IMR-90 (cell line): ENCODE measurements around the gene ZXDC. TPM values are rescaled to one million over a fixed set of nuclear protein-coding genes. Genes with fewer than 3 reads are reported as not detected.

Experiments
- ATAC-seq: fragments of 200-7000 bp; cut with Tn5 transposase; 2 replicates; pipeline ENCODE4 v1.9.1; 2020; ENCODE audit warnings: low read depth, mild to moderate bottlenecking, moderate library complexity
- BruUV-seq: library from RNA; stranded (reverse); fragments of 400-500 nt; replicated peaks from 2 replicates; lab custom pipeline; 2021; lab: Mats Ljungman, UMichigan
- CTCF ChIA-PET: fragments of 300-600 bp; formaldehyde crosslinking; extraction: SDS; loops from one replicate; lab custom pipeline; 2021; ENCODE audit warnings: antibody characterized with exemption; lab: Yijun Ruan, JAX
- POLR2A ChIA-PET: fragments of 300-600 bp; sonication (Branson Sonifier 250); formaldehyde crosslinking; loops from one replicate; lab custom pipeline; 2022; ENCODE audit warnings: antibody characterized with exemption; ENCODE audit not compliant: unreplicated experiment; lab: Charles Lee
- DNase-seq: peaks from one replicate; pipeline ENCODE4 v3.0.0; 2013
- H2AFZ ChIP-seq: replicated peaks from 2 replicates; pipeline ENCODE3; 2013; ENCODE audit warnings: low read length, mild to moderate bottlenecking; ENCODE audit not compliant: poor library complexity
- H2AK5ac ChIP-seq: 2 replicates; pipeline ENCODE4 v1.6.1; 2013; ENCODE audit warnings: low read depth, low read length, inconsistent platforms
- H2AK9ac ChIP-seq: replicated peaks from 2 replicates; pipeline ENCODE3; 2013; ENCODE audit warnings: mild to moderate bottlenecking, low read depth, low read length, moderate library complexity; ENCODE audit not compliant: poor library complexity
- H2BK120ac ChIP-seq: 2 replicates; pipeline ENCODE4 v1.6.1; 2013; ENCODE audit warnings: low read depth, low read length, inconsistent platforms
- H2BK15ac ChIP-seq: 3 replicates; pipeline ENCODE4 v1.6.1; 2013; ENCODE audit warnings: low read depth, low read length, inconsistent platforms
- H2BK20ac ChIP-seq: 2 replicates; pipeline ENCODE4 v1.6.1; 2013; ENCODE audit warnings: low read depth, mild to moderate bottlenecking, inconsistent platforms, low read length, moderate library complexity
- H2BK5ac ChIP-seq: 2 replicates; pipeline ENCODE4 v1.6.1; 2013; ENCODE audit warnings: mild to moderate bottlenecking, low read depth, low read length, inconsistent platforms; ENCODE audit not compliant: poor library complexity, severe bottlenecking
- H3K14ac ChIP-seq: replicated peaks from 2 replicates; pipeline ENCODE4 v1.6.1; 2013; ENCODE audit warnings: low read depth, low read length, inconsistent platforms
- H3K18ac ChIP-seq: 2 replicates; pipeline ENCODE4 v1.6.1; 2013; ENCODE audit warnings: low read depth, low read length, control low read depth
- H3K23ac ChIP-seq: 2 replicates; pipeline ENCODE4 v1.6.1; 2013; ENCODE audit warnings: low read depth, low read length, inconsistent platforms
- H3K27ac ChIP-seq: 2 replicates; pipeline ENCODE4 v1.5.1; 2013; ENCODE audit warnings: mild to moderate bottlenecking, control low read depth, low read length; ENCODE audit not compliant: insufficient read depth
- H3K27me3 ChIP-seq: 2 replicates; pipeline ENCODE4 v1.6.1; 2013; ENCODE audit warnings: low read length; ENCODE audit not compliant: control insufficient read depth, insufficient read depth
- H3K36me3 ChIP-seq: 2 replicates; pipeline ENCODE4 v1.6.1; 2013; ENCODE audit warnings: low read length, mixed read lengths; ENCODE audit not compliant: control insufficient read depth, insufficient read depth
- H3K4ac ChIP-seq: 2 replicates; pipeline ENCODE4 v1.6.1; 2013; ENCODE audit warnings: low read depth, low read length, inconsistent platforms
- H3K4me1 ChIP-seq: 2 replicates; pipeline ENCODE4 v1.6.1; 2013; ENCODE audit warnings: low read length, mixed read lengths; ENCODE audit not compliant: control insufficient read depth, insufficient read depth
- H3K4me2 ChIP-seq: 2 replicates; pipeline ENCODE4 v1.6.1; 2013; ENCODE audit warnings: low read depth, mild to moderate bottlenecking, control low read depth, low read length, moderate library complexity
- H3K4me3 ChIP-seq: 2 replicates; pipeline ENCODE4 v1.5.1; 2013; ENCODE audit warnings: low read depth, mild to moderate bottlenecking, control low read depth, low read length, moderate library complexity; ENCODE audit not compliant: insufficient read depth
- H3K56ac ChIP-seq: 2 replicates; pipeline ENCODE4 v1.6.1; 2013; ENCODE audit warnings: low read length, inconsistent platforms; ENCODE audit not compliant: insufficient read depth; ENCODE audit errors: extremely low read depth
- H3K79me1 ChIP-seq, 2 experiments: 2 replicates each; pipeline ENCODE4 v1.6.1; 2013; ENCODE audit warnings: low read length in 2 of 2, inconsistent platforms in 1 of 2, low read depth in 1 of 2
- H3K9ac ChIP-seq: 2 replicates; pipeline ENCODE4 v1.6.1; 2013; ENCODE audit warnings: low read depth, low read length, control low read depth
- H3K9me1 ChIP-seq: 2 replicates; pipeline ENCODE4 v1.6.1; 2013; ENCODE audit warnings: low read length, inconsistent platforms; ENCODE audit not compliant: insufficient read depth
- H3K9me3 ChIP-seq: 2 replicates; pipeline ENCODE4 v1.6.1; 2013; ENCODE audit warnings: low read length; ENCODE audit not compliant: control insufficient read depth, insufficient read depth
- H4K20me1 ChIP-seq: 2 replicates; pipeline ENCODE4 v1.6.1; 2013; ENCODE audit warnings: low read length, inconsistent platforms; ENCODE audit not compliant: insufficient read depth
- H4K5ac ChIP-seq: 2 replicates; pipeline ENCODE4 v1.6.1; 2013; ENCODE audit warnings: mild to moderate bottlenecking, low read depth, low read length, control low read depth
- H4K8ac ChIP-seq, 2 experiments: 2 replicates each; pipeline ENCODE4 v1.6.1; 2013; ENCODE audit warnings: low read depth in 2 of 2, low read length in 2 of 2, control low read depth in 1 of 2, inconsistent platforms in 1 of 2
- H4K91ac ChIP-seq: 2 replicates; pipeline ENCODE4 v1.6.1; 2013; ENCODE audit warnings: low read depth, low read length, inconsistent platforms; ENCODE audit not compliant: insufficient read depth
- BHLHE40 ChIP-seq: fragments of 150-350 bp; IDR thresholded peaks from 2 replicates; pipeline ENCODE4 v1.6.1; 2016; ENCODE audit warnings: mild to moderate bottlenecking, low read depth, low read length
- CEBPB ChIP-seq: IDR thresholded peaks from 2 replicates; pipeline ENCODE4 v1.6.1; 2012; ENCODE audit warnings: low read depth, low read length, improper control_type of control experiment
- CHD1 ChIP-seq: IDR thresholded peaks from 2 replicates; pipeline ENCODE4 v1.6.1; 2012; ENCODE audit warnings: low read depth, low read length, improper control_type of control experiment
- CTCF ChIP-seq: conservative IDR thresholded peaks from 2 replicates; pipeline ENCODE4 v1.5.1; 2012; ENCODE audit warnings: mild to moderate bottlenecking, low read depth, low read length, improper control_type of control experiment
- ELK1 ChIP-seq: fragments of 150-350 bp; IDR thresholded peaks from 2 replicates; pipeline ENCODE4 v1.6.1; 2016; ENCODE audit warnings: low read depth, mild to moderate bottlenecking, low read length, moderate library complexity, borderline replicate concordance
- FOS ChIP-seq: fragments of 150-350 bp; IDR thresholded peaks from 2 replicates; pipeline ENCODE4 v1.6.1; 2016; ENCODE audit warnings: low read depth, low read length
- MAFK ChIP-seq: IDR thresholded peaks from 2 replicates; pipeline ENCODE4 v1.6.1; 2012; ENCODE audit warnings: low read depth, low read length, improper control_type of control experiment
- MAZ ChIP-seq: IDR thresholded peaks from 2 replicates; pipeline ENCODE4 v1.6.1; 2012; ENCODE audit warnings: low read depth, mild to moderate bottlenecking, low read length, improper control_type of control experiment, moderate library complexity, borderline replicate concordance
- MXI1 ChIP-seq: IDR thresholded peaks from 2 replicates; pipeline ENCODE4 v1.6.1; 2012; ENCODE audit warnings: low read depth, mild to moderate bottlenecking, low read length, moderate library complexity, borderline replicate concordance
- NFE2L2 ChIP-seq: fragments of 150-350 bp; IDR thresholded peaks from 2 replicates; pipeline ENCODE4 v1.6.1; 2016; ENCODE audit warnings: low read depth, mild to moderate bottlenecking, low read length
- POLR2A ChIP-seq: IDR thresholded peaks from 2 replicates; pipeline ENCODE4 v1.6.1; 2012; ENCODE audit warnings: mild to moderate bottlenecking, low read depth, low read length
- RAD21 ChIP-seq: IDR thresholded peaks from 2 replicates; pipeline ENCODE4 v1.6.1; 2012; ENCODE audit warnings: low read length, improper control_type of control experiment
- RCOR1 ChIP-seq: IDR thresholded peaks from 2 replicates; pipeline ENCODE4 v1.6.1; 2012; ENCODE audit warnings: mild to moderate bottlenecking, low read length, improper control_type of control experiment; ENCODE audit not compliant: insufficient replicate concordance
- RFX5 ChIP-seq: IDR thresholded peaks from 2 replicates; pipeline ENCODE4 v1.8.0; 2012; ENCODE audit warnings: low read depth, mild to moderate bottlenecking, low read length, moderate library complexity
- SMC3 ChIP-seq: fragments of 150-350 bp; IDR thresholded peaks from 2 replicates; pipeline ENCODE4 v1.6.1; 2016; ENCODE audit warnings: low read depth, mild to moderate bottlenecking, antibody characterized with exemption, low read length, moderate library complexity
- USF2 ChIP-seq: fragments of 150-350 bp; IDR thresholded peaks from 2 replicates; pipeline ENCODE4 v1.6.1; 2017; ENCODE audit warnings: mild to moderate bottlenecking, antibody characterized with exemption, low read length, low read depth
- WGBS, 2 experiments: methylation state at CpG; one replicate each; pipeline versions ENCODE4 v1.1.5 to v1.1.7; 2013; ENCODE audit warnings: missing lambda C conversion rate in 2 of 2; ENCODE audit not compliant: insufficient read length in 1 of 2; ENCODE audit errors: extremely low coverage in 2 of 2; 5-methylcytosine and 5-hydroxymethylcytosine counted together
- dilution Hi-C: fragments of 300-500 bp; cut with HindIII; formaldehyde crosslinking; loops from one replicate; pipeline ENCODE4 v1.14.3; 2018; ENCODE audit warnings: low sequenced_read_pairs; ENCODE audit not compliant: unreplicated experiment
- in situ Hi-C: fragments of 300-500 bp; cut with MboI; formaldehyde crosslinking; loops from 3 replicates; pipeline ENCODE4 v1.14.3; 2019; ENCODE audit warnings: low sequenced_read_pairs, inconsistent platforms, mixed read lengths
- intact Hi-C: fragments of 100-400 bp; cut with micrococcal nuclease; formaldehyde crosslinking; loops from 2 replicates; pipeline ENCODE4 v1.10.0; 2022
- polyA plus RNA-seq, 3 experiments: library from polyadenylated mRNA; depleted of rRNA; stranded (reverse); fragments of >200 nt; gene quantifications; 2 replicates each; pipeline ENCODE4 v1.2.3, GENCODE V29; 2012; ENCODE audit warnings: low replicate concordance in 1 of 3
- total RNA-seq: library from RNA; depleted of rRNA; stranded (reverse); fragments of >200 nt; gene quantifications from 2 replicates; pipeline ENCODE4 v1.2.3, GENCODE V29; 2012

ZXDC gene
- total and polyA plus RNA-seq, 2 of the 4 experiments (the other 2 are of a cell fraction), result 11.5 to 14.3 TPM

GRCh38 chr3:126494970-126495230 lies 19.2 kb upstream of the ZXDC start:
- no peaks in the 10 kb centered on the region for H3K4me1 ChIP-seq
- H3K4me2 ChIP-seq, result no peak overlapping the region
- TF ChIP-seq NFE2L2, result no peak
- no peak for TF ChIP-seq RFX5
- no peak for TF ChIP-seq POLR2A
- TF ChIP-seq USF2, result no peak
- TF ChIP-seq RCOR1, result no peak
- TF ChIP-seq FOS, result no peak
- no peak for TF ChIP-seq CEBPB
- no peak for TF ChIP-seq CHD1
- no peak for TF ChIP-seq MXI1
- no peak for TF ChIP-seq RAD21
- TF ChIP-seq SMC3, result no peak
- no peak for TF ChIP-seq BHLHE40
- no peak for TF ChIP-seq CTCF
- TF ChIP-seq MAFK, result no peak
- TF ChIP-seq MAZ, result no peak
- no peak for TF ChIP-seq ELK1
- ATAC-seq (no peak), DNase-seq (no peak)
- no peak overlapping the region for H3K56ac ChIP-seq
- ChIA-PET CTCF (no interaction called here), POLR2A (no interaction called here)
- H4K5ac ChIP-seq, result no peak overlapping the region
- H3K4ac ChIP-seq, result no peak overlapping the region
- peaks cover 30% of the 10 kb centered on the region; the same call in 1 of the 2 replicates for H3K27me3 ChIP-seq
- no peak overlapping the region for H3K27ac ChIP-seq
- H3K4me3 ChIP-seq, result no peak overlapping the region
- in situ Hi-C loops (no loop called here), intact Hi-C loops (no loop called here), dilution Hi-C loops (no loop called here)
- H2AFZ ChIP-seq, result no peak overlapping the region
- H3K23ac ChIP-seq, result no peak overlapping the region
- no peaks in the 10 kb centered on the region for H3K9me1 ChIP-seq
- no peak overlapping the region for H3K9ac ChIP-seq
- BruUV-seq, result no TSS peak
- H2BK15ac ChIP-seq, result no peak overlapping the region
- no peak overlapping the region for H2AK9ac ChIP-seq
- H2AK5ac ChIP-seq, result no peak overlapping the region
- no peak overlapping the region for H4K91ac ChIP-seq
- H2BK20ac ChIP-seq, result no peak overlapping the region
- H4K8ac ChIP-seq, result no peak overlapping the region
- no peak overlapping the region for H2BK120ac ChIP-seq
- H3K9me3 ChIP-seq, result no peaks in the 10 kb centered on the region
- no peaks in the 10 kb centered on the region for H4K20me1 ChIP-seq
- no peaks in the 10 kb centered on the region for H3K79me1 ChIP-seq
- no CpG with 5 or more reads among the region's 6 CpGs for WGBS, 2 experiments
- H3K14ac ChIP-seq, result no peak overlapping the region
- no peak overlapping the region for H2BK5ac ChIP-seq
- H3K18ac ChIP-seq, result no peak overlapping the region
- H3K36me3 ChIP-seq, result no peaks in the 10 kb centered on the region
